HL-60/S4 treated with retinoic acid at 250 ng/mL for 4 days and 3 days (cell line): ENCODE measurements around the gene RCOR1.

Experiments used
- in situ Hi-C: fragments of 300-500 bp; cut with MboI; formaldehyde crosslinking; loops from 2 replicates; pipeline ENCODE4 v1.7.0; 2022; ENCODE audit warnings: low sequenced_read_pairs

RCOR1 gene

DNA sequence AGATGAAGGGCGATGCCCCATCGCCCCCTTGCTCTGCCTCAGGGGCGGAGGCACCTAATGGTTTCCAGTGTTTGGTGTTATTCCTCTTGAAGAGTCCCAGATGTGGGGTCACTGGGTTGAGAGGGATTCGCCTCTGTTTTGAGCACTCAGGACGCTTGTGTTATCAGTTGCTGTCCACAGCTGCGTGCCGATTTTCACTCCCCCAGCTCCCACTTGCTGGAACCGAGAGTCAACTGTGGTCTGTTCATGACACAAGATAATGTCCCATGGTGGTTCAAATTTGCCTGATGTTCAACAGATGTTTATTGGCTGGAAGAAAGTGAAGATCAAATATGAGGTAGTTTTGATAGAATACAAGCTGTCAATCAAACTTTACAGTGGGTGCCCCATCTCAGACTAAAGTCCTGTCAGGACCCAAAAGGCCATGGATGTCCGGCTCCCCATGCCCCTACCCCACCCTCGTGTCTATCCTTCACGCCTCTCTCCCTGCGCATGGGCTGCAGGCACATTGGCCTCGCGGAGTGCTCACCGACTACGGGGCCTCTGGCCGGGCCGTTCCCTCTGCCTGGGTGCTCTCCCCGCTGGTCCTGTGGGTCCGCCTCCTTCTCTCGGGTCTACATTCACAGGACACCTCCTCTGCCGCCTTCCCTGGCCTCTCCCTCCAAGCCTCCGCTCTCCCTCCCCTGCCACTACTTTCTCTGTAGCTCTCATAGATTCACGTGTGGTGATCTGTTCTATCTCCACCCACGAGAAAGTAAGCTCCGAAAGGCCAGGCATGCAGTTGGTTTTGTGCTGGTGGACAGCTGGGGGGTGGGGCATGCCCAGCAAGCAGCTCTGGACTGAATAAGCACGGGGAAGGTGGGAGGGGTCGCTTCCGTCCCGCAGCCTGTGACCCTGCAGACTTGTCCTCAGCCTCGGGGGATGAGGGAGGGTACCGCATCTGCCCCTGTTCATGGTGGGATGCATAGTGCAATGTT, 178.0 kb downstream of the RCOR1 start:
- in situ Hi-C loops, result no loop called here

DNA sequence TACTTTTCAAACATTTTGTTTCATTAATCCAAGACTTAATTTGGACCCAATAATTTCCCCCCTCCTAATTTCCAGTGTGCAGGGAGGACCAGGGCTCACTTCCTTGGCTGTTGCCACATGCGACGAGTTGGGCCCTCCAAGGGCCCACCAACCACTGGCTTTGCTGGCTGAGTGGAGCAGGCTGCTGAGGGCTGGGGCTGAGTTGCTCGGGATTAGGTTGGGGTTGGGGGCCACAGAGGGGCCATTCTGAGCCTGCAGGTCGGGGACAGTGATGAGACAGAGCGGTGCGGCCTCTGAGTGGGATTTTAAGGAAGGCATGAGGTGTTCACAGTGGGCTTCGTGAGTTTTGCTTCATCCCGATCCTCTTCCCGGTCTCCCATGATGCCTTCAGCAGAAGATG, 178.7 kb downstream of the RCOR1 start:
- in situ Hi-C loops, result no loop called here

DNA sequence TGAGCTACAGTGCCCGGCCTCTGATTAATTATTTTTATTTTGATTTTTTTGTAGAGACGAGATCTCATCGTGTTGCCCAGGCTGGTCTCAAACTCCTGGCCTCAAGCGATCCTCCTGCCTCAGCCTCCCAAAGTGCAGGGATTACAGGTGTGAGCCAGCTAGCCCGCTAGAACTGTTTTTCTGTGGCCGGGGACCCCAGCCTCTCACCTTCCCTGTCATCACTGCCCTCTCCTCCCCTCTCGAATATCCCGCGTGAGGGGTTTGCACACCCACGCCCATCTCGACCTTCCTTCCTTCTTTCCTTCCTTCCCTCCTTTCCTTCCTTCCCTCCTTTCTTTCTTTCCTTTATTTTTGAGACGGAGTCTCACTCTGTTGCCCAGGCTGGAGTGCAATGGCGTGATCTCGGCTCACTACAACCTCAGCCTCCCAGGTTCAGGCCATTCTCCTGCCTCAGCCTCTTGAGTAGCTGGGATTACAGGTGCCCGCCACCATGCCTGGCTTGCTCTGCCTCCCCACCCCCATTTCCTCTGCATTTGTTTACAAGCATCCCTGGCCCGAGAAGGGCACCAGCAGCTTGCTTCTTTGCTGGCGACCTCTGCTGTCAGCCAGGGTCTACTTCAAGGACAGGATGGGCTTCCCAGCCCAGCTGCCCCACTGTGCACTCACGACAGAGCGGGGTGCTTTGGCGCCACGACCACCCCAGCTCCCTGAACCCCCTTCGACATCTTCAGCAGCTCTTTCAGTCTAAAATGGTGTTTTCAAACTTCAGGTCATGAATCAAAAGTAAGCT, 180.5 kb downstream of the RCOR1 start:
- in situ Hi-C loops, result no loop called here

DNA sequence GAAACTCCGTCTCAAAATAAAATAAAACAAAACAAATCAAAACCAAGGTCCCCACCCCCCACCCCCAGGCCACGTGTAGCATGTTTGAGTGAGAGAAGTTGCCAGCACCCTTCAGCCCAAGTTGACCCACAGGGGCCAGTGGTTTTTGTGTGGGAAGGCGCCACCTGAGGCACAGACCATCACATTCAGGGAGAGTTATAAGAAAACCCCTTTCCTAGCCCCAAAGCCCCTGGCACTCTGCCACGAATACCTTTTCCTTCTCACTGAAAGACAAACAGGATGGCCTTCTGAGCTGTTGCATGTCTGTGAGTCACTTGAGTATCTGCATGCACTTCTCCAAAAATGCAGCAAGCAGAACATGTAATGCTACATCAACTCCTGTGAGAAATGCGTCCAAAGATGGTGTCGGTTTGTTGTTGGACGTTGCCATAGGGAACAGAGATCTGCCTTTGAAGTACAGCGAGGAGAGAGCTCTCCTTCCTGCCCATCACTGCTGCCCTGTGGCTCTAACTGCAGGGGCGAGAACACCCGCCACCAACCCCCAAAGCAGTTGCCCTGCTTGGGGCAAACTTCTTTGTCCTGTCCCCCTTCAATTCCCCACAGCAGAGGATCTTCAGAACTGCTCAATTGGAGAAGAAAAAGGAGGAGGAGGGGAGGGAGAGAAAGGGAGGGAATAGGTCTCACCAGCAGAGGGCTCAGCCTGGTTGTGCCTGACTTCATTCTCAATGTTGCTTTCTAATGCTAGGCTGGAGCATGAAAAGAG, 182.1 kb downstream of the RCOR1 start:
- in situ Hi-C loops, result no loop called here

DNA sequence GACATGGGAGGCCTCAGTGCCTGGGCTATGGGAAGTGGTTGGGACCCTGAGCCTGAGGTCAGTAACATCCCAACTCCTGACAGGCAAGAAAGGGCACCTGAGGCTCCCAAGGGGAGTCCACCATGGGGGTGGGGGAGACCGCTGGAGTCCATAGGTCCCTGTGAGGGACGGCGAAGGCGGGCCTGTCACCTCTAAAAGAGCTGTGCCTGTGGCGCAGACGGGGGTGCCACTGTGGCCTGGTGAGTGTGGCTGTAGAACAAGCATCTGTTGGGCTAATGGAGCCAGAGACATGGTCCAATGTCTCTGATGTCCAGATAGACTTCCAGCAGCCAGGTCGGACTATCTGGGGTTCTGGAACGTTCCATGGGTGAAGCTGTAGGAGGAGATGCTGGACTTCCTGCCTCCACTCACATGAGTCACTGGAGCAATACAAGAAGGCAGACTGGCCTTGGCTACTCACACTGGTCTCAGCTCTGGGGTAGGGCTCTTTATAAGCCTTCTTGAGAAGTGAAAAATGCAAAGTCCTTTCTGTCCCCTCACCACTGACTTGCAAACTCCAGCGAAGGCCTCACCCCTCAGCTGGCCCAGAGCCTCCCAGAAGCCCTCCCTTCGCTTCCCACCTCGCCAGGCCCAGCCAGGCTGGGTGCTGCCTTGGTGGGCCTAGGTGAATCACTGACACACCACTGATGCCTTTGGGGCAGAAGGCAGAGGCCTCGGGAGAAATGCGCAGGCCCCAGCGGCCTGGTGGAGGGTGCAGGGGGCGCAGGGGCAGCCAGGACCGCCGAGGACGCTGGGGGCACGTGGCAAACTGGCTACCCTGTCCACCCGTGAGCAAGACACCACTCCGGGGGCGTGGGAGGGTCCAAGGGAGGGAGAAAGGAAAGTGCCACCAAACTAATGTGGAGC, 183.7 kb downstream of the RCOR1 start:
- in situ Hi-C loops, result no loop called here

DNA sequence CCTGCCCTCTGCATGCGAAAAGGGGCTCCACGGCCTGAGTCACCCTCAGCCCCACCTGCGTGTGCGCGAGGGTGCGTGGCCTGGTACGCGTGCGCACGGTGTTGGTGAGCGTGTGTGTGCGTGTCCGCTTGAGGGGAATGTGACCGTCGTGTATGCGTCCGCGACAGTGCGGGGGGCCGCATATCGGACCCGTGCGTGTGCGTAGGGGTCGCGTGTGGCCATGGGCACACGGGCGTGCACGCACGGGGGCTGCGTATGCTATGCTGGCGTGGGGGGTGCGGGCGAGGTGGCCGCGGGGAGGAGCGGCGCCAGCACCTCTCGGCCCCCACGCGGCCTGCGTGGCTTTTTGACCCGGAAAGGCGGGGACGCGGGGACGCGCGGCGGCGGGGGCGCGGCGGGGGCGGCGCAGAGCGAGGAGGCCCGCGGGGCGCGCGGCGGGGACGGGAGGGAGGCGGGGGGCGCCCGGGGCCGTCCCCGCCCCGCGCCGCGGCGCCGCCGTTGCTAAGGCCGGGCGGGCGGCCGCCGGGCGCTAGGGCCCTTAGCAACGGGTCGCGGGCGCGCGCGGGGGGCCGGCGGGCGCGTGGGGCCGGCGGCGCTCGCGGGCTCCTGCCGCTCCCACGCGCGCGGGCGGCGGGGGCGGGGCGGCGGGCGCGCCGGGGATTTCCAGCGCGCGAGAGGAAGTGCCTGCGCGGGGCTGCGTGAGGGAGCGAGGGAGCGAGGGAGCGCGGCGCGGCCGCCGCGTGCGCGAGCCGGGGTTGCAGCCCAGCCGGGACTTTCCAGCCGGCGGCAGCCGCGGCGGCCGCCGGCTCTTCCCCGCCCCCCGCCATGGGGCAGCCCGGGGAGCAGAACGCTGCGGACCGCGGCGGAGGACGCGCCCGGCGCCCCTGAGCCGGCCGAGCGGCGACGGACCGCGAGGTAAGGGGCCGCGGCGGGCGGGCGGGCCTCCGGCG, 184.6 kb downstream of the RCOR1 start, which contains the start of gene TRAF3:
Gene TRAF3 (plus strand): TSS at position 689 of the 950 bp plus-strand sequence. CDS start 92,753 bp downstream, outside the sequence.
- in situ Hi-C loops, result no loop called here

DNA sequence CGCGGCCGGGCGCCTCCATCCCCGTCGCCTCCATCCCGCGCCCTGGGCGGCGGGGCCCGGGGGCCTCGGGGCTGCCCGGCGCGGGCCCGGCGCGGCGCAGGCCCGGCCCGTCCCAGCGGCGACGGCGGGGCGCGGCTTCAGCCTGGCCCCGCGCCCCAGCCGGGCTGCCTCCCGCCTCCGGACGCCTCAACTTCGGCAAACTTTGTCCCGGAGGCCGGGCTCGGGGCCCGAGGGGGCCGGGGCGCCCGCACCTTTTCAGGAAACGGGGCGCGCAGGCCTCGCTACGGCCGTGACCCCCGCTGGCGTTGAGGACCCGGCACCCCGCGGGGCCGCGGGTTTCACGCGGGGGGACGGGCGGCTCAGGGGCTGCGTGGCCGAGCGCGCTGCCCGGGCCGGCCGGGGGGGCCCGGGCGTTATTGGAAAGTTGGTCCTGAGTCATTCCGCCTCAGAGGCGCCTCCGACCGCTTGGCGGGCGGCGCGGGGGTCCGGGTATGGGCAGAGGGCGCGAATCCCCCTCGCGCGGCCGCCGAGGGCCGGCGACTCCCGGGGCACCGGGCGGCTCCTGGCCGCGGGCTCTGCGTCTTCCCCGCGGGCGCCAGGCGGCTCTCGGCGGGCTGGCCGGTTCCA, 185.4 kb downstream of the RCOR1 start:
- in situ Hi-C loops, result no loop called here

DNA sequence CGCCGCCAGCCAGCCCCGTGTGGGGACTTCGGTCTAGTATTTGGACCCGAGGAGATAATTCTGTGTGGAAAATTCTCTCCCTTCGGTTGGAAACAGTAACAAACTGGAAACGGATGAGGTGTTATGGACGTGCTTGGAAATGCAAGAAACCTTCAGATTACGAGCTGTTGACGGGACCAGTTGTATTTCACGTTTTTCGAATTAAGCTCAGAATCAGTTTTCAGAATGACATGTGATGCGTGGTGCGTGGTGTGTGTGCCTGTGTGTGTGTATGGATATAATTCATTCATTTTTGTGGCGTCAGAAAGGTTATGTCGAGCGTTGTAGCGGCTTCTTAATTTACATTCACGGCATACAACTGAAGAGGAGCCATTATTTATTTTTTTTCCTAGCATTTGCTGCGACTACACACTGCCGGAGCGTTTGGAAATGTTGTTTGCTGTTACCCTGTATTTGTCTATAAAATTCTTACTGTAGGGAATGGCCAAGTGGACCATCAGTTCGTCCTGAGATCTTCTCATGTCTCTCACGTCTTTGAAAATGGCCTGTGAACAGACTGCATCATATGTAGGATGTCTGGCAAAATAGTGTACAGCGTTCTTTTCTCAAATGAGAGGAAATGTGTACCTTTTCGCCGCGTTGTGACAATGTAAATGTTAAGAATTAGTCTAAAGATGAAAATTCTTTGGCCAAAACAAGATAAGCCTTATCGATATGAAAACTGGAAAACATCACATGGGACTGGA, 186.1 kb downstream of the RCOR1 start:
- in situ Hi-C loops, result no loop called here

DNA sequence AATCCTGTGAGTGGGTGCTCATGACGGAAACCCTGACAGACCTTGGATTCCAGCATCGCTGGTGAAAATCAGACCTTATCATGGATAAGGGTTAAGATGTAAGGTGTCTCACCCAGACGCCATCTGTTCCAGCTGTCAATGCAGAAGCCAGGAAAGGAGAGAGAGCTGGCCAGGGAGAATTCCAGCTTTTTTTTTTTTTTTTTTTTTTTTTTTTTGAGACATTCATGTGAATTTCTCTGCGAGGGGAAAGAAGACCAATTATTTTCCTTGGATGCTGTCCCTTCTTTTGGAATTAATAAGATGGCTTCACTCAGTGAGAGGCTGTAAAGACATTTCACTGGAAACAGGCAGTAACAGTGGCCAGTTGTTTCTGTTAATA, 186.6 kb downstream of the RCOR1 start:
- in situ Hi-C loops, result no loop called here

DNA sequence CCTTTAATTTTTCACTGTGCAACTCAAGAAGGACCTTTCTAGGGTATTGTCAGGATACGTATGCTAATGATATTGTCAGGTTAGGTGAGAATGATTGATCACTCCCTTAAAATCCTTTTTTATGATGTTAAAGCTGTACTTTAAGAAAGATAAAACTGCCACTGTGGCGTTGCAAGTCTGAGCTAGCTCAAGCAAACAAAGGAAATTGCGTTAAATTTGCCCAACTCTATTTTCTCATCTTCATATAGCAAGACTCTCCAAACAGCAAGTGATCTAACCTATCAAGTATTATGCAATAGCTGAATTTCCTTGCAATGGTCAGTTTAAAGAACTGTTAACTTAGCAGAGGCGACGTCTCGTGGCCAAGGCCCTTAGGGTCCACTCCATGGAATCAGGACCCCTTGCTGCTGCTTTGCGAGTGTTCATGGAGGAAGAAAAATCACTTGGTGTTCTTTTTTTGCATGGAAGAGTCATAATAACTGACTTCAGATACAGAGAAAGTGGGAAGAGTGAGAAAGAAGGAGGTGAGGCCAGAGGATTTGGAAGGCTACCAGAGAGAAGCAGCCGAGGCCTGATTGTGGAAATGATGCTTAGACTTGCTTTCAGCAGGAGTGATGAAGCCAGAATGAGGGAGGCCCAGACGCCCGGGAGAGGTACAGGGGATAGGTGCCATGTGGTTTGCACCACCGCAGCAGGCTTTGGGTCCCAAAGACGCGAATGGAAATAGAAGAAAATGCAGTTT, 187.3 kb downstream of the RCOR1 start:
- in situ Hi-C loops, result no loop called here
